AG20443 (cell line): ENCODE measurements around the gene STK17A.
"Not testable (repeated sequence)": the region's sequence is repeated elsewhere in the genome, so short reads cannot be mapped to it uniquely, and the experiment has no call there.

Experiments
- DNase-seq: peaks from one replicate; pipeline ENCODE4 v3.0.0; 2012; ENCODE audit warnings: low spot score, mixed read lengths

STK17A gene

DNA sequence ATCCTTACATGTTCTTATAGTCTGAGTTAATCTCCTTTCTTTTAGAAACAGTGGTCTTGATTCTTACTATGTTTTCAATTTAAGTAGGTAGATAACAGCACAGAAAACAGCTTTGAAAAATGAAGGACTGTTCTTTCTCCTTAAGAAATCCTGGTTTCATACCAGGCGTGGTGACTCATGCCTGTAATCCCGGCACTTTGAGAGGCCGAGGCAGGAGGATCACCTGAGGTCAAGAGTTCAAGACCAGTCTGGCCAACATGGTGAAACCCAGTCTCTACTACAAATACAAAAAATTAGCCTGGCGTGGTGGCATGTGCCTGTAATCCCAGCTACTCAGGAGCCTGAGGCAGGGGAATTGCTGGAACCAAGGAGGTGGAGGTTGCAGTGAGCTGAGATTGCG, 13.5 kb downstream of the STK17A start:
- not testable (repeated sequence) for DNase-seq

DNA sequence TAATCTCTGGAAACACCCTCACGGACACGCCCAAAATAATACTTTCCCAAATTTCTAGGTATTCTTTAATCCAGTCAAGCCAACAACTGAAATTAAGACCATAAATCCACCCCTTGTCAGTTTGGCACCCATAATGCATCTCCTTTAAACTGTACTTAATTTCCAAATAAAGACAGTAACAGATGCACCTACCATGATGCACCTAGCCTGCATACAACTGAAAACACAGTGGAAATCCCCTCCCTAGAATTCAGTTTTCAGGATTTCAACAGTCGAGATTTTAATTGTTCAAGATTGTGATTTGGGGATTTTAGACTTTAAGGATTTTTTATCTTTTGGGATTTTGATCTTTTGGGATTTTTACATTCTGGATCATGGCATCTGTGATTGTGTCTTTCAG, 17.1 kb downstream of the STK17A start:
- DNase-seq, result no peak

DNA sequence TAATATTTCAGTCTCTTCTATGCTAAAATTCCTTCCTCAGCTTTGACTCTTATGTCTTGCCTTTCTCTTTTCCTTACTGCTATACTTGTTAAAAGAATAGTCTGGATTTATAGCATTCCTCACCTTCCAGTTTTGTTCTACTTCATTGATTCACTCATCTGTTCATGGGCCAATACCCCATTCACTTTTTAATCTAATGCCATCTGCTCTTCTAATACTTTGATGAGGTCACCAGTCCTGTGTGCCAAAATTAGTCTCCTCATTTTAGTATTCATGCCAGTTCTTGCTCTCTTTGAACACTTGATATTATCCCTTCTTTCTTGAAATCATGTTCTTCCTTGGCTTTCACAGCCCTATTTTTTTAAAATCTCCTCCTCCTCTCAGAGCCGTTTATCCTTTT, 19.3 kb downstream of the STK17A start:
- DNase-seq, result no peak

DNA sequence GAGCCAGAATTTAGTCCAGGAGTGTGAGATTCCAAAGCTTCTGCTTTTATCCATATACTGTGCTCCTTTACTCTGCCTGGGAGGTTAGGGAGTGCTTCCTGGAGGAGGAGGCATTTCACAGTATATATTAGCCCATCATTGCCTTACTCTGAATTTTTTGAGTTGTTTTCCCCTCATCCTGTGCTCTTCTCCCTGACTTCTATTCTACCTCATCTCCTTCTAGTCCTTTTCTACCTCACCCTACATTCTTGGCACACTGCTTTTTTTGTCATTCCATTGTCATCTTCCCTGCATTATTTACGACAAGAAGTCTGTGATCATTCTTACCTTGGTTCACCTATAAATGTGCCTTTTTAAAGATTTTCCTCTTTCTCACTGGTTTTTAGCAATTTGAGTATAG, 21.3 kb downstream of the STK17A start:
- DNase-seq, result no peak

DNA sequence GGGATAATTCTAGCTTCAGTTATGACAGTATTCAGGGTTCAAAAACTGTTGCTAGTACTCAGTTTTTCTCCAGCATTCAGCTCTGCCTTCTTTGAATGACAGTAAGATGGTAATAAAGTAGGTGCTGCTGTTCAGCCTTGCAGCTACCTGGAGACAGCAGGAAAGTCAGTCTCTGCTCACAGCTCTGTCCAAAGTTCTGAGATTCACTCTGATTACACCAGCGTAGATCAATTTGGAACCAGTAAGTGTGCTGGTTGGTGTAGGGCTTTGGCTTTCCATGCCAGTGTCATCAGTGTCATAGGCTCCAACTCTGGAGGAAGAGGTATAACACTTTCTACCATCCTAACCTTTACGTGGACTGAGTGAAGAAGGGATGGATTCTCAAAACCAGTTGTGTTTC, 26.2 kb downstream of the STK17A start:
- DNase-seq, result no peak

DNA sequence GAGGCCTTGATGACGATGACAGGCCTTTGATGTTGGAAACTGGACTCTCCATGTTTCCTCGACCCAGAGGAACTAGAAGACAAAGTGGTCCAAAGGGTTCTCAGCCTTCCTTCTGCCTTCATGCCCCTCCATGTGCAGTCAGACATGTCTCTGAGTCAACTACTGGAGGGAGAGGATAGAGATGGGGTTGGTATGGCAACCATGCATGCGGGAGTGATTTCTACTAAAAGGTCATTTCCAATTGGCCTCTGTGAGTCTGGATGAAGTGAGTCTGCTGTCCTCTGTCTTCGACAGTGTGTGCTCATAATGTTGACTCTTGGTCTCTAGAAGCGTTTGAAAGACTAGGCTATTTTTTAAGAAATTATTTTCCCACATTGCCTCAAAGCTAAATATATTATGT, 29.2 kb downstream of the STK17A start:
- DNase-seq, result no peak

DNA sequence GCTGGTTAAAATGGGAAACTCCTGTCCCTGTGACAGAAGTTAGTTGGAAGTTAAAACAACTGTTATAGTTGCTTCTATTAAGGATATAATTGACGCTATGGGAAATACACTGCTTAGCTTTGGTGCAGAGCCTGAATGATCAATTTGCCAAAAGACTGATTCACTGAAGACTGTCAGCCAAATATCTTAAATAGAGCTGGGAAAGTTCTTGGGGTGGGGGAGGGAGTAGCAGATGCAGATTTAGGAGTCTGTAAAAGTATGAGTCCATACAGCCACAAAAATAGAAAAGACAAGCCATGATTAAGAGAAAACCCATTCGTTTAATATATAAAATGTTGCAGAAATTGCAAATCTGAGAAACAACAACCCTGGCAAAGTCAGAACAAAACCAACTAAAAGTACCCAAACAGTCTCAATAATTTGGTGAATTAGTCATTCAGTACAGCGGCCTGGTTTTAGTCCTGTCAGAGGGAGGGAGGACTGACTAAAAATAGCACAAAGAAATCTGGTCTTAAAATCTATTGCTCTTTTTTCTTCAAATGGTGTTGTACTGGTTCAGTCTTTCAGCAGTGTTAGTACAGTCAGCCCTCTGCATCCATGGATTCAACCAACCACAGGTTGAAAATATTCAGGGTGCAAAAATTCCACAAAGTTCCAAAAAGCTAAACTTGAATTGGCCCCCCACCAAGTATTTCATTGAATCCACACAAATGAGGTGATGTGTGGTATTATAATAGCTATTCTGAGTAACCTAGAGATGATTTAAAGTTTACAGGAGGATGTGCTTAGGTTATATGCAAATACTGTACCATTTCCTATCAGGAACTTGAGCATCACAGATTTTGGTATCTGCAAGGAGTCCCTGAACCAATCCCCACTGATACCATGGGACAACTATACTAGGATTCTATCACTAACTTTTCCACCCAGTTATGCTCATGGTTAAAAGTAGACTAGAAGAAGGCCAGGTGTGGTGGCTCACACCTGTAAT, 30.0 kb downstream of the STK17A start:
- peak; percentile 75 for DNase-seq

DNA sequence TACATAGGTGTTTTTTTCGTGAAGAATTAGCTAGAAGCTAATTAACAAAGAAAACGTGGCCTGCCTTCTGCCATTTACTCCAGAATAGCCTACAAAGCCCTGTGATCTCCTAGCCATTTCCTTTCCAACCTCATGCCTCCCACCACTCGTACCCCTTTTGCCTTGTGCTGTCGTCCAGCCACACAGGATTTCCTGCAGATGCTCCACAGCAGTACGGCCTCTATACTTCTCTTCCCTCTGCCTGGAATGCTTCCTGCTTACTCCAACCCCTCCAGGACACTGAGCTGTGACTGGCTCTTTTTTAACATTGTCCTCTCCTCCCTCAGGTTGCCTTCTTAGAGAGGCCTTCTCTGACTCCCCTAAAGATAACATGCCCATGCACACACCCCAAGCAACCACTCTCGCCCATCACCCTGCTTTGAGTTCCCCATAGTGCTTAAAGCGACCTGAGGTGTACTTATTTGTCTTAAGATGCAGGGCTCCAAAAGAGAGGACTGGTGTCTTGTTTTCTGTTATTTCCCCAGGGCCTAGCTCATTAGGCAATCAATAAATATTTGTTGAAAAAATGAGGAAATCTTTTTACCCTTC, 32.7 kb downstream of the STK17A start:
- DNase-seq, result no peak

DNA sequence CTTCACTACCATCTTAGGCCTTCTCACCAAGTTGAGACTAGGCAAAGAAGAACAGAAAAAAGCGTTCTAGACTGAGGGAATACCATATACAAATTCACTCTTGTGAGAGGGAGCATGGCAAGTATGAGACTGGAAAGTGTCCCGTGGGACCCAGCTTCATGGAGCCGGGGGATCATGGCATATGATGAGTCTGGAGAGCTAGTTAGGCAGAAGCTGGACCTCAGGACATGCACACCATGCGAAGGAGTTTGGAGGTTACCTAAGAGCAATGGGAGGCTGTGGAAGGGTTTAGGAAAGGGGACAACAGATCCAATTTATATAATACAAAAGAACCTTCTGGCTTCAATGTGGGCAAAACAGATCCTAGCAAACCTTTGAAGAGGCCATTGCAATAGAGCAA, 34.1 kb downstream of the STK17A start:
- no peak for DNase-seq

DNA sequence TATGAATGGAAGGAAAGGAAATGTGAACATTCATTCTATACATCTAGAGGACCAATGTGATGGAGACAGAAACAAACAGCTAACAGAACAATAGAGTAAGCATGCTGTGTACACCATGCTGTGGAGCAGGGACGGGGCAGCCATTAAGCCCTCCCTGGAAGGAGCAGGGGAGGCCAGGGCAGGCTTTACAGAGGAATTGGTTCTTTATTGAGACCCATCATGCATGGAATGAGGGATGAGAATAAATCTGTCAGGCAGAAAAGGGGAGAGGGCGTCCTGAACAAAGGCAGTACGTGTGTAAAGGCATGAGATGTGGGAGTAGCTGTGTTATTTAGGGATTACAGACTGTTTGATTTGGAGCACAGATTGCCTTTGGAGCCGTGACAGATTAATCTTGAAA, 35.2 kb downstream of the STK17A start:
- no peak for DNase-seq

DNA sequence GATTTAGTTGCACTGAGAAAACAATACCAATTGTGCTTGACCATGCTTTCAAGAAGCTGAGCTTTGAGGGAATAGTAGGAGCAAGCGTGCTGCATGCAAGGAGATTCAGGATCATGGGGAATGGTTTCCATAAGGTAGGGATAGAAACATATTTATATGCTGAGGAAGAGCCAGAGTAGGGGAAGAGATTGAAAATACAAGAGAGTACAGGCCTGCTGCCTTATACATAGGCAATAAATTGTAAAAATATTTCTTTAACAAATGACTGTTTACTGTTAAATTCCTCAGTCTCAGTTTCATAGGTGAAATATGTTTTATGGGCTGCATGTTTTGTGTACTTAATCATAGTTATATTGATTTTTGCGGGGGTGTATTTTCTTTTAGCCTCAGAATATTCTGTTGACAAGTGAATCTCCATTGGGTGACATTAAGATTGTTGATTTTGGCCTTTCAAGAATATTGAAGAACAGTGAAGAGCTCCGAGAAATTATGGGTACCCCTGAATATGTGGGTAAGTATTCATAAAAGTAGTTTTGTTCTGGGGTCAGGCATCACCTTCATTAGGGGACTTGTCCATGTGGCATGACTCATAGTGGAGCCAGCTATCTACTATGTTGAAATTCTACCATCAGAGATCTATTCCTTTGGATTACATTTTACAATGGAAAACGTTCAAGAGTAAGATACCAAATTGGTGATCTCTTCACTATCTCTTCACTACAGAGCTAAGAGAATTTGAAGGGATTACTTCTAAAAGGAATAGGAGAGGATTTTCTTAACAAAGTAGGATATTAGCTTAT, 36.5 kb downstream of the STK17A start:
- no peak for DNase-seq

DNA sequence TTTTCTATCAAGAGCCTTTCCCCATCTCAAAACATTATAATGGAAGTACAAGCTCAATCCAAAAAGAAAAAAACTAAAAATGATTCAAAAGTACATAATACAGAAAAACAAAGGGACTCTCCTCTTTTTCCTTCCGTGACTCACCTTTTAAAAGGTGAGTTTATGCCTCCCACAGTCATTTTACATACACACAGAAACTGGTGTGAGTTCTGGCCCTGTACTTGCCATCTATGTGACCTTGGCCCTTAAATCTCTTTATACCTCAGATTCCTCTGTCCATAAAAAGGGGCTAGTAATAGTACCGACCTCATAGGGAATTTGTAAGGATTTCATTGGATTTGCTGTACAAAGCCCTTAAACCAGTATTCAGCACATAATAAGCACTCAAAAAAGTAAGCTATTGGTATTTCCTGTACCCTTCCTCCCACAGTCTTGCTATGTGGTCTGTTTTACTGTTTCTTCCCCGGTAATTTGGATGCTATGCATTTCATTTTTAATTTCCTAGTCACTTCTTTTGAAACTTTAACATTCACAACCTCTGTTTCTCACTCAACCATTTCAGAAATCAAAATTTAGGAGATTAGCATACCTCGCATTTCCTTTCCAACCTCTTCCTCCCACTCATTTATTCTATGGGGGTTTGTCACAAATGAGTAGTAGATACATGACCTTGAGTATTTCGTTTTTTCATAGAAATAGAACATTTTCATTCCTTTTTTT, 39.0 kb downstream of the STK17A start:
- no peak for DNase-seq

DNA sequence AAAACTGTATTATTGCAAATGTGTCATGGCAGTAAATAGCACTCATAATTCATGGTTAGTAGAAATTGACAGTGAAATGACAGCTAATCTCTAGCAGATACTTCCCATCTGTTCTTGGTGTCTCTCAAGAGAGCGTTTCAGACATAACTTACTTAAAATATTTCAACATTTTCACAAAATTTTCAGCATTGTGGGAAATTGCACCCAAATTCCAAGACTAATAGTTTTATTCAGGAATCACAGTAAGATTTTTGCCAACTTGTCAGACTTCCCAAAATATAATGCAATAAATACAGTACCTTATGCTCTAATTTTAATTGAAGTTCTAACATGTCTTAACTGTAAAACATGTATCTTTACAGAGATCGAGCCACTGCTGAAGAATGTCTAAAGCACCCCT, 41.2 kb downstream of the STK17A start:
- DNase-seq, result no peak

DNA sequence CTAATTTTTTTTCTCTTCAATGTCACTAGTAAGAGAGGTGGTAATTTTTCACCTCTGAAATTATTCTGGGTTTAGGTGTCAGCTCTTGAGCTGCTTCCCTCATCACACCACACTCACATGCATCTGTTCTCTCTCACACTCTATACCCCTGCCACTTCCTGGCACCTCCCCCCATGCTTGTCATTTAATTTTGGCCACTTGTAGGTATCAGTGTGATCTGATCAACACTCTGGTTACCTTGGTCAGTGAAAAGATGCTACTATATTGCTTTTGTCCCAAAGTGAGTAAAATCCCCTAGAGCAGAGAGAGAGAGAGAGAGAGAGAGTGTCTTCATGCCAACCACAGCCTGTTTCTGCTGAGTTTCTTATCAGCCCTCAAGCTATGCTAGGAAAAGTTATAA, 42.5 kb downstream of the STK17A start:
- no peak for DNase-seq

DNA sequence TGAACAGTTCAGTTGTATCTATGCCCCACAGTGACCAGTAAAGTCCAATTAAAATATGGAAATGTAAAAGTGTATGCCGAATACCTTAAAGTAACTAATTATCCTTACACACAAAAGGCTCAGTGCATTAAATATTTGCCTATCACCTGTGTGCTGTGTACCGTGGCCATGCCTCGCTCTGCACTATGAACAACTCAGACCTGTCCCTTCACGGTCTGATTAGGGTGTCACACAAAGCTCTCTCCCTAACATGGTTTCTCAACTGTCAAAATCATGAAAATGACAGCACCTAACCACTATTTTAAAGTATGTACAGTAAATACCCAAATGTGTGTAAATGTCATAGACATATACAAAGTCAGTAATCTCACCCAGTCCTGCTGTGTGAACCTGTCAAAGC, 43.1 kb downstream of the STK17A start:
- no peak for DNase-seq

DNA sequence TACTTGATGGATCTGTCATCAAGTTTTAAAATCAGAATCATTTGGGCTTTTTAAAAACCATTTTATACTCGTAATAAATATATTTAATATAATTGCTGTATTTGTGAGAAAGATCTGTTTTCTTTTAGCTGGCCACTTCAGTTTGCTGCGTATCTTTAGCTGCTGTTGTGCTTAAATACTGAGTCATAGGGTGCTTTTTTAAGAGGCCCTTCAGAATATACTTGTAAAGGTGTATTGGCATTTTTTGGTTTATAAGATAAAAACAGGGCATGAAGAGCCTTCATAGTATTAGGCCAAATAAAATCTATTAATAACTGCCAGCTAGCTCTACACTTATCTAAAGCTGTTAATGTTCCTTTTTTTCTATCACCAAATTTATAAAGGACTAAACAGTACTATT, 43.8 kb downstream of the STK17A start:
- no peak for DNase-seq

DNA sequence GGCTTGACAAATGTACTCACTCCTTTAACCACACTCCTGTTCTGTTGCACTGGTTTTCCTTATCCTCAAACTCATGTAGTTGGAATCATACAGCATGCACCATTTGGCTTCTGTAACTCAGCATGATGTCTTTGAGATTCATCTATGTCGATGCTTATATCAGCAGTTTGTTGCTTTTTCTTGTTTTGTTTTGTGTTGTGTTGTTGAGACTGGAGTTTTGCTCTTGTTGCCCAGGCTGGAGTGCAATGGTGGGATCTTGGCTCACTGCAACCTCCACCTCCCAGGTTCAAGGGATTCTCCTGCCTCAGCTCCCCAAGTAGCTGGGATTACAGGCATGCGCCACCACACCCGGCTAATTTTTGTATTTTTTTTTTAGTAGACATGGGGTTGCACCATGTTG, 44.9 kb downstream of the STK17A start:
- DNase-seq, result not testable (repeated sequence)

DNA sequence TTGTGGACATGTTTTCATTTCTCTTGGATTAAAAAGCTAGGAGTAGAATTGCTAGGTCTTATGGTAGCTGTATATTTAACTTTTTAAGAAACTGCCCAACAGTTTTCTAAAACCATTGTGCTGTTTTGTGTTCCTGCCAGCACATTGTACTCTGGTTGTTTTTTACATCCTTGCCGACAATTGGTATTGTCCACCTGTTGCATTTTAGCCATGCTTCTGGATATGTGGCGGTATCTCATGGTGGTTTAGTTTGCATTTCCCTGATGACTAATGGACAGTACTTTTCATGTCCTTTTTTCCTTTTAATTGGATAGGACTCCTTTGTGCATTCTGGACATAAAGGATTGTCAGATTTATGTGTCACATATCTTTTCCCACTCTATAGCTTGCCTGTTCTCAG, 45.5 kb downstream of the STK17A start:
- DNase-seq, result no peak

DNA sequence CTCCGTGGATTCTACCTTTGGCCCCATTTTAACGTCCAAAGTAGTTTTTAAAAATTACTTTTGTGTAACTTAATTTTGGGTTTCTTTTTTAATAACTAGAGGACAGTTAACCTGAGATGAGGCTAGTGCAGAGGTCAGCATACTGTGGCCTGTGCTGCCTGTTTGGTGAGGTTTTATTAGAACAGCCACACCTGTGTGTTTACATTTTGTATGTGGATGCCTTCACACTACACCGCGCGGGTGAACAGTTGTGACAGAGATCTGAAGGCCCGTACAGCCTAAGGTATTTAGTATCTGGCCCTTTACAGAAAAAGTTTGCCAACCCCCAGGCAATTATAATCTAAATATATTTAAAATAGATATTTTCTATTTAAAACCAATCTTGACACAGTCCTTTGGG, 46.9 kb downstream of the STK17A start:
- DNase-seq, result no peak

DNA sequence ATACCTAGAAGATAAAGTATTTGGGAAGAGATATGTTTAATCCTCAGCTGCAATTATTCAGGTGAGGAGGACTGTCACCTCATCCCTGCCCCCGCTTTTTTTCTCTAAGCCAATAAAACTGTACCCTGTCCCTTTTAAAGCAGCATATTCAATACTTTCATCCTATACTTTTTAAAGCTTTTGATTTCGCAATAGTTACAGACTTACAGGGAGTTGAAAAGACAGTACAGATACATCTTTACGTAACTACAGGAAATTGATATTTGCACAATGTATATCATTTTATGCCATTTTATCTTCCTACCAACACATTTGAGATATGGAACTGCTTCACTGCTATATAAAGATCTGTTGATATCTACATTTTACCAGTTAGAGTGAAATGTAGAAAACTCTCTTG, 47.6 kb downstream of the STK17A start:
- DNase-seq, result no peak

DNA sequence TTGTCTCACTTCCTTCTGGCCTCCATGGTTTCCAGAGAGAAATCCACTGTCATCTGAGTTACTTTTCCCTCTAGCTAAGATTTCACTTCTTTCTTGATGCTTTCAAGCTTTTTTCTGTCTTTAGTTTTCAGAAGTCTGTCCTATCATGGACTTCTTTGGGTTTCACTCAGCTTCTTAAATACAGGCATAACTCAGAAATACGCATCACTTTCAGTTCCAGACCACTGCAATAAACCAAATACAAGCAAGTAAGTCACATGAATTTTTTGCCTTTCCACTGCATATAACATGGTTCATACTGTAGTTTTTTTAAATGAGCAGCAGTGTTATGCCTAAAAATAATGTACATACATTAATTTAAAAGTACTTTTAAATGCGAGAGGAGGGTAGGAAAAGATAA, 48.7 kb downstream of the STK17A start:
- no peak for DNase-seq

DNA sequence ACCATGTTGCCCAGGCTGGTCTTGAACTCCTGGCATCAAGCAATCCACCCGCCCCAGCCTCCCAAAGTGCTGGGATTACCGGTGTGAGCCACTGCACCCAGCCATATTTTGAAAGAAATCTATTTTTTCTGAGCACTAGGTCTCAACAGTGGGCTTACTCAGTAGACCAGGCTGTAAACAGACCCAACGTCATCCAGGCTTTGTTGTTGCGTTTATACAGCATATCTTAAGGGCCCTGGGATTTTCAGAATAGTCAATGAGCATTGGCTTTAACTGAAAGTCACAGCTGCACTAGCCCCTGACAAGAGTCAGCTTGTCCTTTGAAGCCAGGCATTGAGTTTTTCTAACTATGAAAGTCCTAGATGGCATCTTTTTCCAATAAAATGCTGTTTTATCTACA, 49.8 kb downstream of the STK17A start:
- DNase-seq, result no peak
